Upper lobe of right lung (tissue), 1 donor: ENCODE results near the gene HTRA3. TPM values are rescaled to one million over a fixed set of nuclear protein-coding genes. Genes with fewer than 3 reads are reported as not detected.

ENCODE experiments used
- ATAC-seq: fragments of 200-7000 bp; cut with Tn5 transposase; one replicate; pipeline ENCODE4 v1.9.1; 2020; ENCODE audit warnings: mild to moderate bottlenecking, moderate library complexity
- DNase-seq: peaks from one replicate; pipeline ENCODE4 v3.0.0-alpha.2; 2020
- H3K27ac ChIP-seq: fragments of 200-600 bp; one replicate; pipeline ENCODE4 v1.8.0; 2022
- H3K27me3 ChIP-seq: fragments of 200-600 bp; one replicate; pipeline ENCODE4 v1.8.0; 2022; ENCODE audit warnings: mild to moderate bottlenecking
- H3K36me3 ChIP-seq: fragments of 200-600 bp; one replicate; pipeline ENCODE4 v1.8.0; 2022
- H3K4me1 ChIP-seq: fragments of 200-600 bp; one replicate; pipeline ENCODE4 v1.8.0; 2022
- H3K4me3 ChIP-seq: fragments of 200-600 bp; one replicate; pipeline ENCODE4 v1.8.0; 2022; ENCODE audit warnings: mild to moderate bottlenecking
- H3K9me3 ChIP-seq: fragments of 200-600 bp; one replicate; pipeline ENCODE4 v1.8.0; 2022
- CTCF ChIP-seq: fragments of 200-600 bp; IDR thresholded peaks from one replicate; pipeline ENCODE4 v1.8.0; 2022; ENCODE audit warnings: antibody characterized with exemption
- intact Hi-C: fragments of 100-400 bp; cut with DNase I; formaldehyde crosslinking; loops from one replicate; pipeline ENCODE4 v1.11.0; 2022
- total RNA-seq: library from RNA; stranded (reverse); fragmentation: NEBNext Ultra II Directional; extraction: Animal tissue kit (Norgen Biotek cat#: 25700); gene quantifications from one replicate; pipeline ENCODE4 v1.2.1, GENCODE V29; 2021
- donor health status: DM: no; HTN: yes; CAD: no; lungs with severe emphysema.

HTRA3 gene
- total RNA-seq, 1 donor from 2014 or later, result 25.0 TPM

- no peak overlapping the region for H3K27ac ChIP-seq
- no peaks in the 10 kb centered on the region for H3K9me3 ChIP-seq
- H3K36me3 ChIP-seq, result peaks cover 53% of the 10 kb centered on the region
- intact Hi-C loops, result no loop called here
- DNase-seq (no peak), ATAC-seq (no peak)
- H3K4me3 ChIP-seq, result no peak overlapping the region
- TF ChIP-seq CTCF, result no peak
- peaks cover 10% of the 10 kb centered on the region for H3K4me1 ChIP-seq
- H3K27me3 ChIP-seq, result no peaks in the 10 kb centered on the region
Observed at GRCh38 chr4:8239226-8239625, 30.3 kb upstream of the HTRA3 start.

GRCh38 chr4:8239661-8240060 lies 29.9 kb upstream of the HTRA3 start:
- DNase-seq (no peak), ATAC-seq (no peak)
- Histone ChIP-seq H3K27ac (no peak overlapping the region), H3K27me3 (no peaks in the 10 kb centered on the region), H3K4me3 (no peak overlapping the region), H3K4me1 (peaks cover 10% of the 10 kb centered on the region), H3K9me3 (no peaks in the 10 kb centered on the region), H3K36me3 (peaks cover 50% of the 10 kb centered on the region)
- intact Hi-C loops, result loop anchor here (5.0 kb wide), 1 partner anchor 173 kb away; no protein-coding TSS in a partner anchor
- TF ChIP-seq CTCF, result no peak

- TF ChIP-seq CTCF, result no peak
- no peak for ATAC-seq
- H3K4me1 ChIP-seq, result peaks cover 10% of the 10 kb centered on the region
- H3K4me3 ChIP-seq, result no peak overlapping the region
- intact Hi-C loops, result loop anchor here (5.0 kb wide), 1 partner anchor 172 kb away; no protein-coding TSS in a partner anchor
- H3K9me3 ChIP-seq, result no peaks in the 10 kb centered on the region
- DNase-seq, result no peak
- H3K36me3 ChIP-seq, result peaks cover 42% of the 10 kb centered on the region
- H3K27ac ChIP-seq, result no peak overlapping the region
- H3K27me3 ChIP-seq, result no peaks in the 10 kb centered on the region
Observed at GRCh38 chr4:8240211-8241041, 29.1 kb upstream of the HTRA3 start.

GRCh38 chr4:8241211-8241779 lies 28.3 kb upstream of the HTRA3 start:
- peaks cover 10% of the 10 kb centered on the region for H3K4me1 ChIP-seq
- no peak for TF ChIP-seq CTCF
- no peak overlapping the region for H3K4me3 ChIP-seq
- peaks cover 34% of the 10 kb centered on the region for H3K36me3 ChIP-seq
- H3K9me3 ChIP-seq, result no peaks in the 10 kb centered on the region
- H3K27ac ChIP-seq, result no peak overlapping the region
- H3K27me3 ChIP-seq, result no peaks in the 10 kb centered on the region
- intact Hi-C loops, result loop anchor here (5.0 kb wide), 1 partner anchor 171 kb away; no protein-coding TSS in a partner anchor
- ATAC-seq, result no peak
- DNase-seq, result no peak

GRCh38 chr4:8241895-8242696 lies 27.5 kb upstream of the HTRA3 start:
- no peak overlapping the region for H3K4me3 ChIP-seq
- peak; percentile 90 for DNase-seq
- no peaks in the 10 kb centered on the region for H3K9me3 ChIP-seq
- TF ChIP-seq CTCF, result peak; percentile 99
- H3K27ac ChIP-seq, result peak overlapping the region; percentile 47
- intact Hi-C loops, result loop anchor here (5.0 kb wide), 1 partner anchor 170 kb away; no protein-coding TSS in a partner anchor
- peak; percentile 81 for ATAC-seq
- peaks cover 26% of the 10 kb centered on the region for H3K36me3 ChIP-seq
- peaks cover 15% of the 10 kb centered on the region for H3K4me1 ChIP-seq
- no peaks in the 10 kb centered on the region for H3K27me3 ChIP-seq
